Activated T-helper 1 cell treated with Interleukin-2 at 50 U/mL for 16 hours (primary cell): ENCODE measurements around the gene DCPS.
"Not testable (repeated sequence)": the region's sequence is repeated elsewhere in the genome, so short reads cannot be mapped to it uniquely, and the experiment has no call there.

Experiments
- DNase-seq: peaks from one replicate; pipeline ENCODE4 v3.0.0-alpha.2; 2020; ENCODE audit warnings: low read depth

DCPS gene

GRCh38 chr11:126361400-126361799, 57.5 kb downstream of the DCPS start:
- DNase-seq = no peak

GRCh38 chr11:126362879-126363655, 59.2 kb downstream of the DCPS start:
- DNase-seq = no peak

GRCh38 chr11:126363706-126364248, 59.9 kb downstream of the DCPS start:
- DNase-seq = no peak

GRCh38 chr11:126364735-126365134, 60.9 kb downstream of the DCPS start:
- DNase-seq = not testable (repeated sequence)

GRCh38 chr11:126365508-126365907, 61.6 kb downstream of the DCPS start:
- DNase-seq = not testable (repeated sequence)

GRCh38 chr11:126366064-126366822, 62.4 kb downstream of the DCPS start:
- no peak for DNase-seq

GRCh38 chr11:126366823-126367654, 63.2 kb downstream of the DCPS start:
- DNase-seq = not testable (repeated sequence)

- not testable (repeated sequence) for DNase-seq
Observed at GRCh38 chr11:126367806-126368205, 63.9 kb downstream of the DCPS start.

GRCh38 chr11:126368336-126369119, 64.7 kb downstream of the DCPS start:
- DNase-seq = not testable (repeated sequence)

- DNase-seq = no peak
Observed at GRCh38 chr11:126370016-126370415, 66.2 kb downstream of the DCPS start.

GRCh38 chr11:126371595-126371994, 67.7 kb downstream of the DCPS start:
- DNase-seq = no peak

- DNase-seq = not testable (repeated sequence)
Observed at GRCh38 chr11:126373389-126374066, 69.7 kb downstream of the DCPS start.

- DNase-seq = not testable (repeated sequence)
Observed at GRCh38 chr11:126374562-126375300, 70.9 kb downstream of the DCPS start.

- DNase-seq = no peak
Observed at GRCh38 chr11:126375726-126376125, 71.9 kb downstream of the DCPS start.

GRCh38 chr11:126378763-126379162, 74.9 kb downstream of the DCPS start:
- DNase-seq = no peak

GRCh38 chr11:126380909-126381308, 77.0 kb downstream of the DCPS start:
- DNase-seq = no peak

- not testable (repeated sequence) for DNase-seq
Observed at GRCh38 chr11:126381960-126382359, 78.1 kb downstream of the DCPS start.

- not testable (repeated sequence) for DNase-seq
Observed at GRCh38 chr11:126382641-126383040, 78.8 kb downstream of the DCPS start.

GRCh38 chr11:126383339-126384335, 79.8 kb downstream of the DCPS start:
- DNase-seq = no peak
